H1 (cell line): Measurements from ENCODE around the gene OR52K1. TPM values are rescaled to one million over a fixed set of nuclear protein-coding genes. Genes with fewer than 3 reads are reported as not detected.

Experiments
- CTCF ChIA-PET: fragments of 300-600 bp; sonication (Branson Sonifier 250); formaldehyde crosslinking; loops from one replicate; lab custom pipeline; 2021; ENCODE audit not compliant: partially characterized antibody; lab: Charles Lee
- POLR2A ChIA-PET: fragments of 300-600 bp; sonication (Branson Sonifier 250); formaldehyde crosslinking; loops from one replicate; lab custom pipeline; 2021; ENCODE audit warnings: inconsistent platforms; ENCODE audit not compliant: partially characterized antibody; lab: Charles Lee
- DNase-seq, 2 experiments: peaks; one replicate each; pipeline versions ENCODE4 v3.0.0 to v3.0.0-alpha.2; 2010 to 2022; ENCODE audit warnings: low spot score in 2 of 2, low read depth in 1 of 2, mixed read lengths in 1 of 2
- FAIRE-seq: peaks from 2 replicates; lab custom pipeline; 2011; peaks lifted over from hg19 to GRCh38; lab: Jason Lieb, UNC
- H2AFZ ChIP-seq: 2 replicates; pipeline ENCODE4 v1.8.1; 2012; ENCODE audit warnings: low read length, inconsistent platforms
- H2AK5ac ChIP-seq: 2 replicates; pipeline ENCODE4 v1.6.1; 2013; ENCODE audit warnings: low read depth, low read length
- H2BK120ac ChIP-seq: replicated peaks from 2 replicates; pipeline ENCODE3; 2013; ENCODE audit warnings: low read depth, low read length, inconsistent platforms
- H2BK12ac ChIP-seq: 2 replicates; pipeline ENCODE4 v1.6.1; 2013; ENCODE audit warnings: low read depth, low read length
- H2BK15ac ChIP-seq: 2 replicates; pipeline ENCODE4 v1.6.1; 2013; ENCODE audit warnings: low read length
- H2BK20ac ChIP-seq: 2 replicates; pipeline ENCODE4 v1.6.1; 2013; ENCODE audit warnings: low read length
- H2BK5ac ChIP-seq: 2 replicates; pipeline ENCODE4 v1.6.1; 2013; ENCODE audit warnings: low read depth, low read length
- H3K14ac ChIP-seq: 2 replicates; pipeline ENCODE4 v1.6.1; 2013; ENCODE audit warnings: inconsistent platforms; ENCODE audit not compliant: insufficient read length
- H3K18ac ChIP-seq: 2 replicates; pipeline ENCODE4 v1.6.1; 2013; ENCODE audit warnings: low read length; ENCODE audit errors: extremely low read depth
- H3K23ac ChIP-seq: 2 replicates; pipeline ENCODE4 v1.6.1; 2013; ENCODE audit warnings: inconsistent platforms; ENCODE audit not compliant: insufficient read length
- H3K23me2 ChIP-seq: 2 replicates; pipeline ENCODE4 v1.6.1; 2013; ENCODE audit warnings: low read depth, low read length
- H3K27ac ChIP-seq: 2 replicates; pipeline ENCODE4 v1.6.1; 2011; ENCODE audit warnings: low read depth, low read length, inconsistent platforms
- H3K27me3 ChIP-seq, 4 experiments: replicated peaks in 1 of 4; 1 replicate in 1 of 4; 2 replicates in 3 of 4; pipeline versions ENCODE4 v1.6.1 to v1.8.1; 2011 to 2013; ENCODE audit warnings: low read length in 3 of 4, mild to moderate bottlenecking in 3 of 4, inconsistent platforms in 2 of 4, mixed read lengths in 2 of 4, moderate library complexity in 1 of 4; ENCODE audit not compliant: control insufficient read depth in 3 of 4, insufficient read depth in 3 of 4; ENCODE audit errors: extremely low read depth in 1 of 4
- H3K36me3 ChIP-seq, 4 experiments: 2 replicates each; pipeline versions ENCODE4 v1.6.1 to v1.8.1; 2011 to 2013; ENCODE audit warnings: mild to moderate bottlenecking in 4 of 4, low read length in 3 of 4, moderate library complexity in 2 of 4, control low read depth in 1 of 4, inconsistent platforms in 1 of 4; ENCODE audit not compliant: insufficient read depth in 4 of 4, control insufficient read depth in 2 of 4
- H3K4ac ChIP-seq: replicated peaks from 2 replicates; pipeline ENCODE3; 2013; ENCODE audit warnings: low read length, low read depth, mixed read lengths, inconsistent platforms; ENCODE audit not compliant: insufficient read length
- H3K4me1 ChIP-seq, 4 experiments: replicated peaks in 1 of 4; 1 replicate in 1 of 4; 2 replicates in 3 of 4; pipeline versions ENCODE4 v1.6.1 to v1.8.1; 2011 to 2013; ENCODE audit warnings: low read length in 3 of 4, inconsistent platforms in 2 of 4, mixed read lengths in 1 of 4; ENCODE audit not compliant: insufficient read depth in 4 of 4, control insufficient read depth in 3 of 4
- H3K4me2 ChIP-seq, 2 experiments: 2 replicates each; pipeline versions ENCODE4 v1.6.1 to v1.8.1; 2011 to 2013; ENCODE audit warnings: low read depth in 2 of 2, low read length in 2 of 2, control low read depth in 1 of 2, inconsistent platforms in 1 of 2, mild to moderate bottlenecking in 1 of 2; ENCODE audit not compliant: insufficient read depth in 1 of 2
- H3K4me3 ChIP-seq, 4 experiments: fragments of 200-600, 300-600 bp in 1 of 4; sonication (generic), shearing (Covaris generic), sonication (Bioruptor Twin) in 1 of 4; 2 replicates each; pipeline versions ENCODE4 v1.5.1 to v1.8.1; 2011 to 2016; ENCODE audit warnings: low read length in 4 of 4, low read depth in 3 of 4, control low read depth in 2 of 4, inconsistent platforms in 2 of 4, mild to moderate bottlenecking in 2 of 4, mixed read lengths in 1 of 4, moderate library complexity in 1 of 4; ENCODE audit not compliant: insufficient read depth in 2 of 4; ENCODE audit errors: extremely low read depth in 1 of 4
- H3K56ac ChIP-seq: replicated peaks from 2 replicates; pipeline ENCODE3; 2013; ENCODE audit warnings: low read depth, mild to moderate bottlenecking, mixed read lengths, low read length, inconsistent platforms; ENCODE audit not compliant: insufficient read length
- H3K79me1 ChIP-seq: 2 replicates; pipeline ENCODE4 v1.6.1; 2013; ENCODE audit warnings: low read depth, low read length, control low read depth
- H3K79me2 ChIP-seq, 2 experiments: 2 replicates each; pipeline versions ENCODE4 v1.6.1 to v1.8.1; 2012 to 2013; ENCODE audit warnings: low read length in 2 of 2, mild to moderate bottlenecking in 2 of 2, inconsistent platforms in 1 of 2; ENCODE audit not compliant: insufficient read depth in 2 of 2, control insufficient read depth in 1 of 2
- H3K9ac ChIP-seq, 4 experiments: replicated peaks in 1 of 4; 1 replicate in 1 of 4; 2 replicates in 3 of 4; pipeline versions ENCODE4 v1.6.1 to v1.8.1; 2011 to 2013; ENCODE audit warnings: low read depth in 3 of 4, low read length in 3 of 4, control low read depth in 2 of 4, mild to moderate bottlenecking in 2 of 4, moderate library complexity in 2 of 4, inconsistent platforms in 1 of 4; ENCODE audit errors: extremely low read depth in 1 of 4
- H3K9me3 ChIP-seq, 2 experiments: 2 replicates each; pipeline versions ENCODE4 v1.6.1 to v1.8.1; 2012 to 2013; ENCODE audit warnings: mild to moderate bottlenecking in 2 of 2, moderate library complexity in 2 of 2, control low read depth in 1 of 2, inconsistent platforms in 1 of 2, low read depth in 1 of 2, low read length in 1 of 2, mixed read lengths in 1 of 2; ENCODE audit not compliant: insufficient read depth in 2 of 2
- H4K20me1 ChIP-seq, 2 experiments: replicated peaks in 1 of 2; 2 replicates each; pipeline versions ENCODE3 to v1.8.1; 2011 to 2013; ENCODE audit warnings: inconsistent platforms in 2 of 2, low read length in 2 of 2, mild to moderate bottlenecking in 1 of 2; ENCODE audit not compliant: insufficient read depth in 2 of 2, control insufficient read depth in 1 of 2
- H4K5ac ChIP-seq: 2 replicates; pipeline ENCODE4 v1.6.1; 2013; ENCODE audit warnings: low read length, low read depth, mixed read lengths, inconsistent platforms; ENCODE audit not compliant: insufficient read length
- H4K8ac ChIP-seq: 2 replicates; pipeline ENCODE4 v1.8.0; 2013; ENCODE audit warnings: mild to moderate bottlenecking, moderate library complexity, low read length, inconsistent platforms; ENCODE audit not compliant: insufficient read depth; ENCODE audit errors: extremely low read depth
- H4K91ac ChIP-seq: replicated peaks from 2 replicates; pipeline ENCODE3; 2013; ENCODE audit warnings: low read length, mixed read lengths, inconsistent platforms; ENCODE audit not compliant: insufficient read length
- CTCF ChIP-seq, 3 experiments: IDR thresholded peaks; 1 replicate in 2 of 3; 2 replicates in 1 of 3; pipeline versions ENCODE4 v1.5.1 to v1.6.1; 2011; ENCODE audit warnings: low read length in 3 of 3, mild to moderate bottlenecking in 3 of 3, inconsistent platforms in 2 of 3, low read depth in 1 of 3, moderate library complexity in 1 of 3; ENCODE audit not compliant: insufficient read depth in 1 of 3; ENCODE audit errors: control extremely low read depth in 1 of 3
- HDAC6 ChIP-seq: IDR thresholded peaks from one replicate; pipeline ENCODE4 v1.7.1; 2012; ENCODE audit warnings: low read depth, mild to moderate bottlenecking, inconsistent platforms, low read length, moderate library complexity
- WGBS, 2 experiments: shearing (Covaris generic) in 1 of 2; methylation state at CpG; one replicate each; pipeline versions ENCODE4 v1.1.6 to v1.1.7; 2013 to 2015; ENCODE audit warnings: low lambda C conversion rate in 2 of 2, mixed read lengths in 2 of 2, inconsistent platforms in 1 of 2, low coverage in 1 of 2, missing lambda C conversion rate in 1 of 2; ENCODE audit not compliant: insufficient replicate concordance in 2 of 2, insufficient coverage in 1 of 2, insufficient read length in 1 of 2; ENCODE audit errors: extremely low coverage in 1 of 2, missing lambda C conversion rate in 1 of 2; 5-methylcytosine and 5-hydroxymethylcytosine counted together
- polyA plus RNA-seq, 7 experiments: library from polyadenylated mRNA; depleted of rRNA in 3 of 7; stranded (reverse) in 5 of 7; unstranded in 2 of 7; fragments of >200 nt in 5 of 7; fragments of 200-250 nt in 2 of 7; gene quantifications; 1 replicate in 5 of 7; 2 replicates in 1 of 7; 4 replicates in 1 of 7; pipeline versions ENCODE4 v1.2.1 to v1.2.3, GENCODE V29; 2011 to 2013; ENCODE audit warnings: missing spikeins in 2 of 7, mixed read lengths in 2 of 7
- total RNA-seq: library from RNA; stranded (reverse); fragmentation: NEBNext Ultra II Directional; extraction: Animal tissue kit (Norgen Biotek cat#: 25700); gene quantifications from 2 replicates; pipeline ENCODE4 v1.2.1, GENCODE V29; 2021
- TF ChIP-seq, protein P1 (sequence below): IDR thresholded peaks from 2 replicates; pipeline ENCODE4 v1.6.1; 2012; ENCODE audit warnings: inconsistent platforms
- TF ChIP-seq, protein P2 (sequence below): IDR thresholded peaks from 2 replicates; pipeline ENCODE4 v1.6.1; 2012; ENCODE audit warnings: low read length, inconsistent platforms

Gene OR52K1
- total and polyA plus RNA-seq, 2 of the 8 experiments (the other 6 are each of a cell fraction or from before 2014, with no cell fraction given) = not detected

DNA sequence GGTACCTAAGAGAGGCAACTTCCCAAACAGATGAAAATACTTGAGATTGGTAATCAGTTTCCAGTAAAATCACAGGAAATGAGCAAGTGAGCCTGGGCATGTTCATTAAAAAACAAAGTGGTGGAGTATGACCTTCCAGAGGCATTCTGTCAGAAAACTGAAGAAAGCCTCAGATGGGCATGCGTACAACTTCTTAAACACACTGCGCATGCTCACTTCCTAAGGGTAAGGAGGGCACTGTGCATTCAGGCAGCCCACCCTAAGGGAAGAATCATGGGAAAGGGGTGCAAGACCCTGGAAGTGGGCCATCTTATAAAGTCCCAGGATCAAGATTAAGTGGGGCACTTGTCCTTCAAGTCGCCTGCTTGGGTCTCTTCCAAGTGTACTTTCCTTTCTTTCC, 29.3 kb upstream of the OR52K1 start:
- H2BK15ac ChIP-seq = no peak overlapping the region
- H2BK120ac ChIP-seq = no peak overlapping the region
- H2AK5ac ChIP-seq = no peak overlapping the region
- H2AFZ ChIP-seq = no peak overlapping the region
- ChIA-PET POLR2A (no interaction called here), CTCF (no interaction called here)
- no peak overlapping the region for H3K4me3 ChIP-seq
- H2BK20ac ChIP-seq = no peak overlapping the region
- no peak overlapping the region for H3K23ac ChIP-seq
- H4K5ac ChIP-seq = no peak overlapping the region
- no peak overlapping the region for H3K18ac ChIP-seq
- 95% methylated on average over 3 of the region's 3 CpGs; no CpG with 5 or more reads in 1 of the 2 experiments for WGBS, 2 experiments
- no peaks in the 10 kb centered on the region for H3K79me2 ChIP-seq
- H3K4me1 ChIP-seq = no peaks in the 10 kb centered on the region
- H3K27ac ChIP-seq = no peak overlapping the region
- DNase-seq (no peak), FAIRE-seq (no peak)
- H3K14ac ChIP-seq = no peak overlapping the region
- no peaks in the 10 kb centered on the region for H3K79me1 ChIP-seq
- H3K4me2 ChIP-seq = no peak overlapping the region
- no peak overlapping the region for H3K56ac ChIP-seq
- no peak overlapping the region for H2BK5ac ChIP-seq
- no peak overlapping the region for H2BK12ac ChIP-seq
- TF ChIP-seq, protein P1, sequence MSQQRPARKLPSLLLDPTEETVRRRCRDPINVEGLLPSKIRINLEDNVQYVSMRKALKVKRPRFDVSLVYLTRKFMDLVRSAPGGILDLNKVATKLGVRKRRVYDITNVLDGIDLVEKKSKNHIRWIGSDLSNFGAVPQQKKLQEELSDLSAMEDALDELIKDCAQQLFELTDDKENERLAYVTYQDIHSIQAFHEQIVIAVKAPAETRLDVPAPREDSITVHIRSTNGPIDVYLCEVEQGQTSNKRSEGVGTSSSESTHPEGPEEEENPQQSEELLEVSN = no peak
- no peak for TF ChIP-seq CTCF (IDR thresholded peaks at IDR 0.05; ENCODE audit: control extremely low read depth in 1 of 3, insufficient read depth in 1 of 3, low read depth in 1 of 3, low read length in 3 of 3)
- TF ChIP-seq, protein P2, sequence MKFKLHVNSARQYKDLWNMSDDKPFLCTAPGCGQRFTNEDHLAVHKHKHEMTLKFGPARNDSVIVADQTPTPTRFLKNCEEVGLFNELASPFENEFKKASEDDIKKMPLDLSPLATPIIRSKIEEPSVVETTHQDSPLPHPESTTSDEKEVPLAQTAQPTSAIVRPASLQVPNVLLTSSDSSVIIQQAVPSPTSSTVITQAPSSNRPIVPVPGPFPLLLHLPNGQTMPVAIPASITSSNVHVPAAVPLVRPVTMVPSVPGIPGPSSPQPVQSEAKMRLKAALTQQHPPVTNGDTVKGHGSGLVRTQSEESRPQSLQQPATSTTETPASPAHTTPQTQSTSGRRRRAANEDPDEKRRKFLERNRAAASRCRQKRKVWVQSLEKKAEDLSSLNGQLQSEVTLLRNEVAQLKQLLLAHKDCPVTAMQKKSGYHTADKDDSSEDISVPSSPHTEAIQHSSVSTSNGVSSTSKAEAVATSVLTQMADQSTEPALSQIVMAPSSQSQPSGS = no peak
- TF ChIP-seq HDAC6 = no peak
- no peak overlapping the region for H3K9ac ChIP-seq
- peaks cover 5 to 10% of the 10 kb centered on the region in 2 experiments; a peak in 3 of 4 replicates for H3K9me3 ChIP-seq
- H4K8ac ChIP-seq = no peak overlapping the region
- no peaks in the 10 kb centered on the region; a peak in 1 of 8 replicates for H3K36me3 ChIP-seq
- H3K23me2 ChIP-seq = no peaks in the 10 kb centered on the region
- H3K27me3 ChIP-seq = no peaks in the 10 kb centered on the region
- H3K4ac ChIP-seq = no peak overlapping the region
- no peaks in the 10 kb centered on the region for H4K20me1 ChIP-seq
- H4K91ac ChIP-seq = no peak overlapping the region
